Erythroblast (primary cell): ENCODE results near the gene ATXN8OS.

Source experiments
- GATA1 ChIP-seq: IDR thresholded peaks from 2 replicates; pipeline ENCODE4 v1.6.1; 2011; ENCODE audit warnings: low read depth, mild to moderate bottlenecking, control low read depth, low read length, moderate library complexity
- POLR2A ChIP-seq: IDR thresholded peaks from 2 replicates; pipeline ENCODE4 v1.6.1; 2011; ENCODE audit warnings: mild to moderate bottlenecking, low read length

- TF ChIP-seq POLR2A (no peak), GATA1 (no peak)
Measured at GRCh38 chr13:70117338-70117905, 9.8 kb downstream of the ATXN8OS start.
